Measurements from ENCODE around the gene MAML3.

The MAML3 gene

DNA sequence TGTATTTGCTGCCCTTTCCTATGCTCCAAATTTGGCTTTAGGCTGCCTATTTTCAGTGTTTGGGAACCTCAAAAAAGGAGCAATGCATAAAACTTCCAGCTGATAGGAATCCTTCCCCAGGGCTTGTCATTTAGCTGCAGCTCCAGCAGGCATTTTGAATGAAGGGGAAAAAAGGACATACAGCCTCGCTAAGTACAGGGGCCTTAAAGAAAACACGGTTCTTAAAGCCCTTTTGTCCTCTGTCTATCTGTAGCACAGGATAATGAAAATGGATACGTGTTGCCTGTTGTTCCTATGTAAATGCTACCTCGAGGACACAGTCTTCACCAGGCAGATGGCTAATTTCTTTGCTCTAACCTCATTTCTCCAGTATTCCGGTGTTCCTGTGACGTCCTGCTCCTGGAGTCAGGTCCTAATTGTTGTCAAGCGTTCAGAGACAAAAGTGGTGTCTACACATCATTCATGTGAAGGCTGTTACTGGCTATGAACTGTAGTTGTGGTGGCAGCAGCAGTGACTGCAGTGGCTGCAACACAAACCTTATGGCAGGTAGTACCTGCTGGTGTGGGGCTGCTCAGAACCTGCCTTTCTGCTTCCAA, 371.0 kb downstream of the MAML3 start:
- no peak for DNase-seq (ENCODE audit: low spot score)

DNA sequence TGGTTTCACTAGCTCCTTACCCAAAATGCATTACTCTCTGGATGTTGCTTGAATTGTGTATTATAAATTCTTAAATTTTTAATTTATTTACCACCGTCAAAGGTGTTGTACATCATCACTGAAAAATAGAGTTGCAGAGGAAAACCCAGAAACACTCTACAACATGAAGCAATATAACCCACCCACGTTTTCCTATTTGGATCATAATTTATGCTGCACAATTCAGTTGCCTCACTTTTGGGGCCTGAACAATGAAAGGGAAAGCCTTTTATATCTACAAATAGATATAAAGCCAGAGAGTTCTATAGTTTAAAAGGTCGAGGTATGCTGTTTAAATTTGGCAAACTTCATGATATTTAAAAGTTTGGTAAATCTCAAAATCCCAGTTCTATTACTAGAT, 372.9 kb downstream of the MAML3 start:
- DNase-seq (ENCODE audit: low spot score), result no peak

DNA sequence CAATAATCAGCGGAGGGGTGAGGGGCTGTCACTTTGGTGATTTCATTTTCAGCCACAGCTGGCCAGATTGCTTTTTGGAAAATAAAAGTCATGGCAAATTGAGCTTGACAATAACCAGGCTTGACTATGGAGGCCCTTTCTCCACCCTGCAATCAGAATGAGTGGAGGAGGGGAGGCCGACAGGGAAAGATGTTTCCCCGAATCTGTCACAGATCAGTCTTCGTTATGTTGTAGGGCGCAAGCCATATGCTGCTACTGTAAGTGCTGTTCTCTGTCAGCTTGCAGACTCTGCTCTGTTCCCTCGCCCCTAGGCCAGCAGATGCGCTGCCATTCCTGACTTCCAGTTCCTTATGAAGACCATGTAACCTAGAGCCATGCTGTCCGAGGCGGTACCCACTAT, 374.3 kb downstream of the MAML3 start:
- DNase-seq (ENCODE audit: low spot score), result no peak

DNA sequence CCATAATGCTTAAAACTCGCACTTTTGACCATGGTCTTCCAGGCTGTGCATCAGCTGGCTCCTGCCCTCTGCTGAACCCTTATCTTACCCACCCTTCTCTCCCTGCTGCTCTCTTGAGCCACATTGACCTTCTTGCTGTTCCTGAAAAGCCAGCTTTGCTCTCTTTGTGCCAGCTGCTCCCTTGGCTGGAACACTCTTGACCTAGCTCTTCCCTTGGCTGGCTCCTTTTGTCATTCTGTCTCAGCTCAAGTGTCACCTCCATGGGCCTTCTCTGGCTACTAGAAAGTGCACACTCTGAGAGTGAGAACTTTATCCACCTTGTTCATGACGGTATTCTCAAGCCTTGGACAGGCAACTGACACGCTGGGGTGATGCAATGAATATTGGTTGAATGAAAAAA, 376.2 kb downstream of the MAML3 start:
- DNase-seq (ENCODE audit: low spot score), result no peak

DNA sequence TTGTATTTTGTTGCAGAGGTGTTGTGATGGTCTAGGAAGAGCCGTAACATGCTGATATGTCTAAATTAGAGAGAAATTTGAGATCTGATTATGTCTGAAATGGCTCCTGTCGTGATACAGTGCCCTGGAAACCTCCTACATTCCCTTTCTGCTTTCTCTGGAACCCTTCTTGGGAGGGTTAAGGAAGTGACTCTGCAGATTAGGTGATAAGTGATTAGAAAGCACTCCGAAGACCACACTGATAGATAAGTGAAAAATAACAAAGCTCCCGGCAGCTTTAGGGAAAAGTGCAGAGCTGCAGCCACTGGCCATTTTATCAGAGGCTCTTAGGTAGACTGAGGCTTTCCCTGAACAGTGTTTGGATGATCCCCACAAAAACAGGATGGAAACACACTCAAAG, 377.7 kb downstream of the MAML3 start:
- no peak for DNase-seq (ENCODE audit: low spot score)

DNA sequence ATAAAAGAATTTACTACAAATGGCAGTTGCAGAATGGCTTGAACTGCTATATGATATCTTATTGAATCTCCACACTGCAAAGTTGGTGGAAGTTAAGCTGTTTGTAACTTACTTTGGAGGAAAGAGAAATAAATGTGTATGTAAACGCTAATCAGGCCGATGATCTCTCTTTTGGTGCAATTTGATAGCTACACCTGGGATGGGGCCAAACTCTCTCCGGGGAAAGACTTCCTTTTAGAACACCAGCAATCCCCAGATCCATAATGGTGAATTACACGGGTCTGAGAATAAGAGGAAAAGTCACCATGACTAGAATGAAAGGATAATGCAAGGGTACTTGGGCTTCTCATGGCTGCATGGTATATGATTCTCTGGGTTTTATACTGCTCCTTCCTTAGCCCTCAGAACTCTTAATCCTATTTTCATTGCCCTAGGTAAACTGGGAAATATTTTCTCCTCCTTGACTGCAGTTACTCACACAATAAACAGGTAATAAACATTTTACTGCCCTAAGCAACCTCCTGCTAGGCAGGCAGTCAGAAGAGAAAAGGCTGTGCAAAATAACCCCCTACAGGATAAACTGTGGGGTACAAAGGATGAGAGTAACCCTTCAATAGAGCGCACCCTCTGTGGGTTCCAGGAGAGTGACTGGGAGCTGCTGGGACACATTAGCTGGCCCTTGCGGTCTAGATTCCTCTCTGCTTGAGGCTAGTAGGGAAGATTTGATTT, 379.1 kb downstream of the MAML3 start:
- DNase-seq (ENCODE audit: low spot score), result no peak

DNA sequence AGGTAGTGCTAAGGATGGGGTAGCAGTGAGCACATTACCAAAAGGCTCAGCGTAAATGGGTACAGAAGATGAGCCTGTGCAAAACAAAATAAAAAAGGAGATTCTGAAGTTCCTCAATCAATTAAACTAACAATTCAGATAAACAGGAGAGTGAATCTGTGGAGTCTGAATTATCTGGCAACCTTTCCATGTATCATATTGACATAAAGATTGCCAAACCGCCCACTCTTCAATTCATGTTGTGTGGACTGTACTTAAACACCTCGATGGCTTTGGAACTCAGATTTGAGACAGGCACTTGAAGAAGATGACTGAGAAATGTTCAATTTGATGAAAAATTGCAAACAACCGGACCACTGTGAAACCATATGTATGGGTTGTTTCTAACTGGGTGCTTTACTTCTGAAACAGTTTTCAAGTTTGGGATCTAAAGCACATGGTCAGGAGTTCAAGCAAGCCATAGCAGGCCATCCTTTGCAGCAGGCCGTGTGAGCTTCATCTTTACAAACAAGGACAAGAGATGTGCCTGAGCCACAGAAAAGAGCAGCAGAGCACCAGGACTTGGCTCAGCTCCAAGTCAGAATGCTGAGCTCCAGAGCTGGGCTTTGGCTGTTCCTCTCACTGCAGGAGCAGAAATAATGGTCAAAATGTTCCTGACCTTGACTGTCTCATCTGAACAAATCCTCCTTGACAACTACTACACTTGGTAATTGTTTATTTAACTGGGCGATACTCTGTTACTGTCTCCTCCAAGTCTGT, 380.2 kb downstream of the MAML3 start:
- no peak for DNase-seq (ENCODE audit: low spot score)

DNA sequence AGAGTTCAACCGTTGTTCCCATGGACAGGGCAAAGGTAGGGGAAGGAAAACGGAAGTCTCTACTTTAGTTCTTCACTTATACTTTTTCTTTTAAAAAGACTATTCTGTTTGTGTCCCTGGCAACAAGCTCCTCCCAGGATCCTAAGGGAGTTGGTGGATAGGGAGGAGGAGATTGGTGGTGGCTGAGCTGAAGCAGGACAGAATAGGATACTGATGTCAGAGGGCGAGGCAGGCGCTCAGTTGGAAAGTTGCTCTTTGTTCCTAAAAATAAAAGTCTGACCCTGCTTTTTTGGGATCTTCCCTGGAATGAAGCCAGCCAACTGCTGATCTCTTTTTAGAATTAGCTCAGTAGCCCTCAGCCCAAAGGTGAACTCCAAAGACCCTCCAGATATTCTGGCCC, 383.6 kb downstream of the MAML3 start:
- DNase-seq (ENCODE audit: low spot score), result no peak

DNA sequence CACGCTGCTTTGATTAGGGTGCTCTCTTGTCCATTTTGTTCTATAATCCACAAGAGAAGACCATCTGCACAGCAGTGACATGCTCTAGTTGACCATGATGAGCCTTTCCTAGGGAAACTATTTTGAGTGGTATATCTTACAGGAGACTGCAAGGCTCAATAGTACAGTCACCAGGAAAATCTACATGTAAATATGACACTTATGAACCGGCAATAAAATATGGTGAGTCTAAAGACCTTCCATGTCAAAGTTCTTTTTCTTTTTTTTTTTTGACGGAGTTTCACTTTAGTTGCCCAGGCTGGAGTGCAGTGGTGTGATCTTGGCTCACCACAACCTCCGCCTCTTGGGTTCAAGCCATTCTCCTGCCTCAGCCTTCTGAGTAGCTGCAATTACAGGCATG, 384.6 kb downstream of the MAML3 start:
- no peak for DNase-seq (ENCODE audit: low spot score)

DNA sequence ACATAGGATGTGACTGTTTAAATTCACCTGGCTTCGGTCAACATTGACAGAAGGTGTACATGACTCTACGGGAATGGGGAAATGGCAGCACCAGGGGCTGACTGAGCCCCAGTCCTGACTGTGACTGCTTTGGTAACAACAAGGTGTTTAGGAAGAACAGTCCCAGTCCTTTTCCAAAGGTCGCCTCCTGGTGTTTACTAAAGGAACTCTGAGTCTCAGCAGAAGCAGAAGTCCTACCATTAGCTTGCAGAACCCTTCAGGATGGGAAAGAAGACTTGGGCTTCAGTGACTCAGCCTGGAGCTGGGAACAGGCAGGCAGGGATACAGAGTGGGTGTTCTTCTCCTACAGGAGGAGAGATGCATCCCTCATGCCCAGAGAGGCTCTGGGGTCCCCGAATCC, 385.1 kb downstream of the MAML3 start:
- no peak for DNase-seq (ENCODE audit: low spot score)

DNA sequence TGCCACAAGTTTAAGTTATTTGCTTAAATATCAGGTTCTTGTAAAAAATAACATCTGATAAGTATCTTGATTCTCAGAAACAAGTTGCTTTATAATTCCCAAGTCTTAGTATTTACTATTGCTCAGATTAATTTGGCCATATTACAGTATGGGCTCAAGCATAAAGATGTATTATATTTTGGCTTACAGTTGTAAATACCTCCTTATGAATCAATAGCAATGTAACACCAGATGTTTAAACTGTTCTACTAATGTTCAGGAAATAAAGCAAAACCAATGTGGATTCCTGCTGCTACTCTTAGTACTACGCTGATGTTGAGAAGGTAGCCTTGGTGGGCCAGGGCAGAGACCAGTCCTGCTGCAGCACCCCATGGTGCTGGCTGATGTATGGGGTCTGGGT, 385.6 kb downstream of the MAML3 start:
- no peak for DNase-seq (ENCODE audit: low spot score)

DNA sequence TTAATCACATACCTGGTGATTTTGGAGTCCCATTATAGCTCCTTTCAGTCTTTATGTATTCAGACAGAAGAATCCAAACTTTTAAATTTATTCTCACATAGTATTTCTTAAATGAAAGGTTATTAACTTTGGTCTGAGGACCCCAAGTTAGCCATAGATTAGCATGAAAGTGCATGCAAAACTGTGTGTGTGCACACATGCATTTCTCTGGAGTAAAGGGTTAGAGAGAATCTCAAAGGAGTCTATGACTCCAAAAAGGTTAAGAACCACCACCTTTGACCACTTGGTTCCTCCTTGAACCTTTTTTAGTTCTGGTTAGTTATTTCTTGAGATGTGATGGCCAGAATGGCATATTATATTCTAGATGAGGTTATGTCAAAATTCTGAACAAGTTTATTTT, 386.4 kb downstream of the MAML3 start:
- no peak for DNase-seq (ENCODE audit: low spot score)

DNA sequence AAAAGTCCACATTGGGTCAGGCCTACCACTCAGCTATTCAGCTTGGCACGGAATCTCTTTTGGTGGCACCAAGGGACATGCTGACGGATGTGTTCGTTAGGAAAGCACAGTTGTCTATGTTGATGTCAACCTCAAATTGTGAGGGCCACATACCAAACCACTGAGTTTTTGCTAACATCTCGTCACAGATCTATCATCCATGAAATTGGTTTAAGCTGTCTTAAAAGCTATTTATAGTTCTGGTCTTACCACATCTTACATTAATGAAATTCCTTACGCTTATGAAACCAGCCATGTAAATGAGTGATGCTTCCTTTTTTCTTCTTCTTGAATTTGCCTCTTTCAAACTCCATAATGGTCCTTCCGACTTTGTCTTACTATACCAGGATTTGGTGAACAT, 386.8 kb downstream of the MAML3 start:
- no peak for DNase-seq (ENCODE audit: low spot score)

DNA sequence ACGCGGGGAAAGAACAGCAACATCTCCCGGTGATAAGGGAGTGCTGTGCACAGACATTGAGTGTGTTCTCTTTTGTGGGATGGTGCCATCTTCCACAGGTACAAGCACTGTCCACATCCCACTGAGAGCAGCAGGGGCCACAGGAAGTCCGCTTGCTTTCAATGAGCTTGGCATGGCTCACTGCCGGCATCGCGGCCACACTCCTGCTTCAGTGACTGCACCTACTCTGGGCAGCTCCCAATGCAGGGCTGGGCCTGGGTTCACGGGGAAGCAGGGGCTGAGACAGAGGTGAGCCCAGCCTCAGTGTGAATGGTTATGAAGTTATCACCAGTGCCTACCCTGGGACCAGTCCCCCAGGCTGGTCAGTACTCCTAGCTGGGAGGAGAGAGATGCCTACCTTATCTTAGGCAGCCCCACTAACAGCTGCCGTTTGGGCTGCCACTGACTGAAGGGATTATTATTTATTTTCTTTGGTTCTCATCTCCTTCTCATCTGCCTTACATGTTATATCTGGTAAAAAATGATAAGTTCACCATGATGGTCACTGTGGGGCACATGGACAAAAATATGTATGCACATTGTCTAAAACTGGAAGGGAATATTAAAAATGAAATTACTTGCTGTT, 389.2 kb downstream of the MAML3 start:
- peak; percentile 27 for DNase-seq (ENCODE audit: low spot score)

DNA sequence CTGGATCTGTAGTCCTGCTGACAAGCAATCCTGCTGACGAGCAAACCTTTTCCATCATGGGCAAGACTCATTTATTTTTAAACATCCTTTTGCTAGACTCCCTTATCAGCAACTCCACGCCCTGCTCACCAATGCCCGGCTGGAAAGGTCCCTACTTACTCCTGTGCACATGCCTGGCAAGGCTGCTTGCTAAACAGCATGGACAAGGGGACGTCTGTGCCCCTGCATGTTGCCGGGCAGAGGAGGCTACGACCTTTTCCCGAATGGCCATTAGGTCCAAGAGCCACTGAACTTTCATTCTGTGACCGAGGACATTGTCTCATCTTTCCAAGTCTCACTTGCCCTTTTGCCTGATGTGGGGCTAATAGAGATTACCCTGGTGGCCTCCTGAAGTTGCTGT, 389.8 kb downstream of the MAML3 start:
- peak; percentile 18 for DNase-seq (ENCODE audit: low spot score)

DNA sequence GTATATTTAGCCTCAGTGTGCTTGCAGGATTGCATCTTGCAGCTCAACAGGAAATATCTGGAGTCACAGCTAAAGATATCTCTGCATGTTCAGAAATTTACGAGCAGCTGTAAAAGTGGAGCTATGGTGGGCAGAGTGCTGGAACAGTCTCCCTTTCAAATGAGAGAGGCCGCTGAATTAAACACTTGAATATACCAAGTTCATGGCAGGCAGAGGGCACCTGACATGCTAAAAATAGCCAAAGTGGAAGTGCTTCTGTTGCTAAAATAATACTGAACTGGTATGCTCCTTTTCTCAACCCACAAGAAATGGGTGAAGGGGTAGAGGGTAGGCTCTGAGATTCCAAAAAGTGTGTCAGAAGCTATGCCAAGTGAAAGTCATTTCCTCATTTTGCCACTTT, 390.3 kb downstream of the MAML3 start:
- no peak for DNase-seq (ENCODE audit: low spot score)

DNA sequence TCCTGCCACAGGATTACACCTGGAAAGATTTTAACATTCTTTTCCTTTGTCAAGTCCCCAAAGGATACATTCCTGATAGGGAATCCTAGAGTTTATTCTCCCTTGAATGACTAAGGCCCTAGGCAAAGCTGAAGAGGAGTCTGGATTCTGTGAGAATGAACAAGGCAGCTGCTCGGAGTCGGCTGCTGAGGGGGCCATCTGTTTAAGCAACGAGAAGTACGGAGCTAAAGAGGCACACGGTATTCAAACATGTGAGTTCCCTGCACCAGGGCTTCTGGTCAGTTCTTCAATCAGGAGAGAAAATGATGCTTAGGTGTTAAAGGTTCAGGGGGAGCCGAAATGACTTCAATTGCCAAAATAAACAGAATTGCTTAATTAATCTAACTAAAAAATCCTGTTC, 390.8 kb downstream of the MAML3 start:
- DNase-seq (ENCODE audit: low spot score), result no peak

DNA sequence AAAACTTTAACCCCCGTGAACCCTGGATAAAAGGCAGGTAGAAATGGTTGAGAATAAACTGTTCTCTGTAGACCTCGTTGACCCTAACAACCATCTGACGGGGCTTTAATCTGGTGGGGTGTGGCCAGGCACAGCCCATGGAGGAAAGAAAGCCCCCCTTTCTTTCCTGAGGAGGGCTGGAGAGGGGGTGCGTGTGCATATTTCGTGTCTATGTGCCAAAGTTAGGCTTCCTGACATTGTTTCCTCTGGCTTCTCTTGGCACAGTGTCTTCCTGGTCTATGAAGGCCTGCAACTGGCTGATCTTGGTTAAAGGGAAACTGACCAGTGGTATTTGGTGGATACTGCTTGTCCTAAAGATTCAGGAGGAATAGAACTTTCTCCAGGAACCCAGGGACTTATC, 391.3 kb downstream of the MAML3 start:
- peak; percentile 85 for DNase-seq (ENCODE audit: low spot score)

DNA sequence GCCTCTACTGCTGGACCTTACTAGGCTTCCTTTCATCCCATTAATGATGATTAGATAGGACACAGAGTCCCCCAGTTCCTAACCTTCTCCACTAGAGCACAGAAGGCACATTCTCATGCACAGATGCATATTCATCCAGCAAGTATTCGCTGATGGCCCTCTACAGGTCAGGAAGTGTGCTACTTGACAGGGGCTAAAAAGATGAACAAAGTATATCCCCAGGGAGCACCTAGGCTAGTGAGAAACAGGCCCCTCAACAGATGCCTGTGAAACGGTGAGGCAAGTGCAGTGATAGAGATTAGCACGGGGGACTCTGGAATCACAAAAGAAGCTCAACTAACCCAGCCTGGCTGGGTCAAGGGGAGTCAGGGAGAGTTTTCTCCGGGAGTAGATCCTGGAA, 392.5 kb downstream of the MAML3 start:
- DNase-seq (ENCODE audit: low spot score), result peak; percentile 44

DNA sequence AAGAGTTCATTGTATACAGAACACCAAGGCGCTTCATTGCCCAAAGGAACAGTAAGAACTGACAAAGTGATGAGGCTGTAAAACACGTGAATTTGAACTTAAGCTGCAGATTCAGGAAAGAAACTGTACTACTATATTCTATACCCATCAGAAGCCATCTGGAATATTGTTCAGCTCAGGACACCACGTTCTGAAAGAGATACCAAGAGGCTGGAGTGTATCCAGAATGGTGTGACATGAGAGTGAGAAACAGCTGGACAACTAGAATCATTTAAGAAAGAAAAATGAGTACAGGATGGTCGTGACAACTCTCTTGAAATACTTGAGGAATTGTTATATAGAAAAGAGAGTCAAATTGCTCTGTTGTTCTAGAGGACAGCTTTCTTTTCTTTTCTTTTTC, 393.4 kb downstream of the MAML3 start:
- no peak for DNase-seq (ENCODE audit: low spot score)

DNA sequence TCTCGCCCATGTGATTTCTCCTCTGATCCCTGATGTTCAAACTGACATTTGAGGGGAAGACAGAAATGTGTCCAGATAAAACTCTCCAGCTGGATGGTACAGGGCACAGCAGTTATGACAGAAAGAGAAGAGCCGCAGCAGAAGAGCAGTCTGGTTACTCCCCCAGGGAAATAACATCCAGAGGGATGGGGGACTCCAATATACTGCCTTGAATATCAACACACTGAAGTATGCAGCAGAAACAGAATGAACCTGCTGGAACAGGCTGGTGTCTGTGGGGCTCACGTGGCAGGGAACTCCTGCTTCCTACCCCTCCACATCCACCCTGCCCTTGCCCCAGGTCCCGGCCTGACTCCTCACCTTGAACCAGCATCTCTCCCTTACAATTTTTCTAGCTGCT, 394.9 kb downstream of the MAML3 start:
- no peak for DNase-seq (ENCODE audit: low spot score)

DNA sequence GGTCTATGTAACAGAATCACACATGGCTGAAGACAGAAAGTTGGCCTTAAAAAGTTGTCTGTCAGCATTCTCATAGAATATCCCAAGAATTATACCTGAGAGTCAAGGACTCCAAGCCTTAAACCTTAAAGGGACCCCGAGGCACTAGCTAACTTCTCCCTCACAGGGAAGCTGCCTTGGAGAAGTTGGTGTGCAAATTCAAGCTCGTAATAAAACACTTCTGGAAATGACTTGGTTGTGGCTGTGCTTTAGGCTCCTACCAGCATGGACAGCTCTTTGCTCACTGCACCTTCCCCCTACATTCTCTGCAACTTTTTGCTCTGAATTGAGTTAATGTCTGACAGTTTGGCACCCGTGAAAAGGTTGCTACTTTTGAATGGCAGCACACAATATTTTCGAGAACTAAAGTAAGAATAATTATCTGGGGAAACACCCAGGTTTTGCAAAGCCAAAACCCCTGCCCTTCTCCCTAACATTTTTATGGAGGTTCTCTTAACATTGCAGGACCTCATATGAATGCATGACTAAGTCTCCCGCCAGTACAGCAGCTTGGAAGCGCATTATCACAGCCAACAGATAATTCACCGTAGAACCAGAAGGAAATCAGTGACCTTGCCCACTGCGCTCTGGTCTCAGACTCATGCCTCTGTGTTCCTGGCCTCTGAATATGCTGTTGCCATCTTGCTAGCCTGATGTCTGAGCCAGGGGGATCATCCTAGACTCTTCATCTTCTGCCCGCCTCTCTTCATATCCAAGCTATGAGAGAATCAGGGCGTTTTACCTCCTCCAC, 397.4 kb downstream of the MAML3 start:
- no peak for DNase-seq (ENCODE audit: low spot score)
